K562 (cell line): Measurements from ENCODE around the gene LMX1B. TPM values are rescaled to one million over a fixed set of nuclear protein-coding genes. Genes with fewer than 3 reads are reported as not detected.

Experiments used
- ATAC-seq: fragments of 200-7000 bp; cut with Tn5 transposase; 3 replicates; pipeline ENCODE4 v1.9.1; 2020; ENCODE audit warnings: moderate library complexity
- BruUV-seq: library from RNA; stranded (reverse); fragments of 400-500 nt; replicated peaks from 2 replicates; lab custom pipeline; 2021; lab: Mats Ljungman, UMichigan
- CTCF ChIA-PET: fragments of 300-600 bp; formaldehyde crosslinking; extraction: SDS; loops from one replicate; lab custom pipeline; 2021; ENCODE audit warnings: low intra/inter-chr PET ratio; lab: Yijun Ruan, JAX
- POLR2A ChIA-PET: fragments of 300-600, 350-650 bp; sonication (Branson Sonifier 250); formaldehyde crosslinking; extraction: SDS; loops from one replicate; lab custom pipeline; 2021; ENCODE audit warnings: antibody characterized with exemption, inconsistent platforms; lab: Yijun Ruan, JAX
- DNase-seq, 4 experiments: peaks; one replicate each; pipeline versions ENCODE4 v3.0.0 to v3.0.0-alpha.2; 2011 to 2018; ENCODE audit warnings: low spot score in 3 of 4, mixed read lengths in 3 of 4; ENCODE audit errors: extremely low read depth in 1 of 4
- FAIRE-seq: peaks from 2 replicates; lab custom pipeline; 2011; peaks lifted over from hg19 to GRCh38; lab: Jason Lieb, UNC
- H2AFZ ChIP-seq: 2 replicates; pipeline ENCODE4 v1.6.0; 2011; ENCODE audit warnings: low read depth, low read length, control low read depth, inconsistent platforms
- H3K27ac ChIP-seq: fragments of 200-600 bp; 3 replicates; pipeline ENCODE4 v1.8.0; 2011; ENCODE audit warnings: low read depth, mild to moderate bottlenecking, control low read depth, inconsistent platforms, low read length, moderate library complexity, mixed read lengths; ENCODE audit errors: extremely low read depth
- H3K27me3 ChIP-seq, 2 experiments: fragments of 300-600 bp in 1 of 2; 2 replicates in 1 of 2; 3 replicates in 1 of 2; pipeline versions ENCODE4 v1.6.0 to v1.8.0; 2011; ENCODE audit warnings: inconsistent platforms in 2 of 2, low read length in 2 of 2, mild to moderate bottlenecking in 1 of 2, mixed read lengths in 1 of 2, moderate library complexity in 1 of 2; ENCODE audit not compliant: control insufficient read depth in 2 of 2, insufficient read depth in 2 of 2
- H3K36me3 ChIP-seq: fragments of 300-600 bp; 3 replicates; pipeline ENCODE4 v1.8.0; 2011; ENCODE audit warnings: mild to moderate bottlenecking, low read length, inconsistent platforms; ENCODE audit not compliant: control insufficient read depth, insufficient read depth
- H3K4me1 ChIP-seq, 2 experiments: fragments of 200-600 bp in 1 of 2; replicated peaks in 1 of 2; 2 replicates in 1 of 2; 3 replicates in 1 of 2; pipeline versions ENCODE4 v1.5.1 to v1.8.0; 2011; ENCODE audit warnings: inconsistent platforms in 2 of 2, low read length in 2 of 2, mild to moderate bottlenecking in 1 of 2, mixed read lengths in 1 of 2, moderate library complexity in 1 of 2; ENCODE audit not compliant: control insufficient read depth in 2 of 2, insufficient read depth in 2 of 2
- H3K4me2 ChIP-seq: 2 replicates; pipeline ENCODE4 v1.6.1; 2011; ENCODE audit warnings: low read length, control low read depth, inconsistent platforms, mixed read lengths; ENCODE audit not compliant: insufficient read depth
- H3K4me3 ChIP-seq: fragments of 200-600 bp; sonication (generic), shearing (Covaris generic); 2 replicates; pipeline ENCODE4 v1.5.1; 2016; ENCODE audit warnings: control low read depth, inconsistent platforms
- H3K79me2 ChIP-seq: fragments of 200-600 bp; 3 replicates; pipeline ENCODE4 v1.8.0; 2011; ENCODE audit warnings: low read length, inconsistent platforms; ENCODE audit not compliant: control insufficient read depth, insufficient read depth
- H3K9ac ChIP-seq, 2 experiments: 2 replicates each; pipeline versions ENCODE4 v1.6.0 to v1.6.1; 2011; ENCODE audit warnings: low read depth in 2 of 2, low read length in 2 of 2, control low read depth in 1 of 2, inconsistent platforms in 1 of 2, mild to moderate bottlenecking in 1 of 2, mixed read lengths in 1 of 2; ENCODE audit not compliant: insufficient read depth in 1 of 2
- H3K9me1 ChIP-seq: one replicate; pipeline ENCODE4 v1.6.0; 2011; ENCODE audit warnings: inconsistent platforms, mild to moderate bottlenecking, low read length, moderate library complexity; ENCODE audit not compliant: control insufficient read depth, insufficient read depth
- H3K9me3 ChIP-seq: replicated peaks from 2 replicates; pipeline ENCODE4 v1.5.1; 2011; ENCODE audit warnings: low read depth, low read length, inconsistent platforms; ENCODE audit not compliant: control insufficient read depth, insufficient read depth
- H4K20me1 ChIP-seq: replicated peaks from 2 replicates; pipeline ENCODE4 v1.6.1; 2011; ENCODE audit warnings: low read length, inconsistent platforms, mixed read lengths; ENCODE audit not compliant: control insufficient read depth, insufficient read depth
- MAZ ChIP-seq, 2 experiments: fragments of 450-650 bp in 1 of 2; sonication (generic) in 1 of 2; formaldehyde crosslinking; IDR thresholded peaks in 1 of 2; conservative IDR thresholded peaks in 1 of 2; 2 replicates each; pipeline versions ENCODE4 v1.4.0 to v1.5.0; 2020; ENCODE audit warnings: mild to moderate bottlenecking in 1 of 2, missing genetic modification reagents in 1 of 2
- MTF1 ChIP-seq: fragments of 250-450 bp; sonication (Bioruptor Pico); IDR thresholded peaks from 2 replicates; pipeline ENCODE4 v1.9.0; 2021; ENCODE audit warnings: moderate library complexity, mild to moderate bottlenecking, inconsistent platforms, borderline replicate concordance
- NFE2 ChIP-seq: IDR thresholded peaks from 2 replicates; pipeline ENCODE4 v1.6.1; 2014; ENCODE audit warnings: antibody characterized with exemption, low read depth
- RFX7 ChIP-seq: fragments of 250-450 bp; sonication (Bioruptor Pico); IDR thresholded peaks from 2 replicates; pipeline ENCODE4 v1.5.1; 2021; ENCODE audit warnings: mild to moderate bottlenecking
- SRSF9 ChIP-seq: fragments of 200-400 bp; formaldehyde crosslinking; IDR thresholded peaks from 2 replicates; pipeline ENCODE4 v1.6.1; 2017; ENCODE audit warnings: low read depth, low read length, borderline replicate concordance
- XRCC4 ChIP-seq: IDR thresholded peaks from one replicate; pipeline ENCODE4 v1.6.1; 2011; ENCODE audit not compliant: insufficient read depth, insufficient read length; ENCODE audit errors: extremely low read depth
- ZNF311 ChIP-seq: fragments of 250-450 bp; sonication (Bioruptor Pico); IDR thresholded peaks from 2 replicates; pipeline ENCODE4 v1.4.0; 2020; ENCODE audit warnings: mild to moderate bottlenecking, moderate library complexity
- ZNF589 ChIP-seq: fragments of 200-800 bp; sonication (Bioruptor generic); IDR thresholded peaks from 2 replicates; pipeline ENCODE4 v1.6.1; 2016; ENCODE audit warnings: low read depth, missing genetic modification characterization, missing compliant biosample characterization
- WGBS: fragments of 100-300 bp; shearing (Covaris generic); methylation state at CpG from one replicate; pipeline ENCODE4 v1.1.6; 2016; ENCODE audit warnings: low coverage, mixed read lengths; ENCODE audit not compliant: insufficient coverage; ENCODE audit errors: missing lambda C conversion rate; 5-methylcytosine and 5-hydroxymethylcytosine counted together
- in situ Hi-C: fragments of 300-500 bp; cut with MboI; formaldehyde crosslinking; loops from 4 replicates; pipeline ENCODE4 v1.15.0; 2018; ENCODE audit warnings: inconsistent platforms, mixed read lengths
- intact Hi-C: fragments of 100-400 bp; cut with micrococcal nuclease; formaldehyde crosslinking; loops from 2 replicates; pipeline ENCODE4 v1.14.2; 2022
- polyA plus RNA-seq, 8 experiments: library from polyadenylated mRNA; depleted of rRNA in 4 of 8; stranded (reverse) in 5 of 8; unstranded in 3 of 8; fragments of >200 nt; fragmentation: Nextera tagmentation in 2 of 8; fragmentation: Illumina TruSeq in 1 of 8; extraction: Ambion mirVana in 2 of 8; extraction: Trizol in 1 of 8; gene quantifications; 2 replicates each; pipeline versions ENCODE4 v1.2.1 to v1.2.3, GENCODE V29; 2011 to 2014; ENCODE audit warnings: inconsistent platforms in 1 of 8, missing spikeins in 1 of 8
- total RNA-seq, 7 experiments: library from RNA; depleted of rRNA in 6 of 7; stranded (reverse); fragments of >200 nt in 6 of 7; fragmentation: Illumina TruSeq in 2 of 7; extraction: Trizol in 2 of 7; gene quantifications; 2 replicates each; pipeline versions ENCODE4 v1.2.1 to v1.2.3, GENCODE V29; 2011 to 2021; ENCODE audit warnings: low replicate concordance in 1 of 7
- TF ChIP-seq, protein P1 (sequence below), 2 experiments: IDR thresholded peaks in 1 of 2; conservative IDR thresholded peaks in 1 of 2; 2 replicates each; pipeline ENCODE4 v1.6.1; 2016; ENCODE audit warnings: low read depth in 2 of 2, mild to moderate bottlenecking in 1 of 2, missing compliant biosample characterization in 1 of 2, missing genetic modification characterization in 1 of 2, moderate library complexity in 1 of 2
- TF ChIP-seq, protein P2 (sequence below): fragments of 200-800 bp; sonication (Bioruptor generic); IDR thresholded peaks from 2 replicates; pipeline ENCODE4 v1.6.1; 2016; ENCODE audit warnings: missing genetic modification characterization, missing compliant biosample characterization

LMX1B gene
- total and polyA plus RNA-seq, 9 of the 15 experiments (the other 6 are each of a cell fraction or from before 2014, with no cell fraction given), result not detected

DNA sequence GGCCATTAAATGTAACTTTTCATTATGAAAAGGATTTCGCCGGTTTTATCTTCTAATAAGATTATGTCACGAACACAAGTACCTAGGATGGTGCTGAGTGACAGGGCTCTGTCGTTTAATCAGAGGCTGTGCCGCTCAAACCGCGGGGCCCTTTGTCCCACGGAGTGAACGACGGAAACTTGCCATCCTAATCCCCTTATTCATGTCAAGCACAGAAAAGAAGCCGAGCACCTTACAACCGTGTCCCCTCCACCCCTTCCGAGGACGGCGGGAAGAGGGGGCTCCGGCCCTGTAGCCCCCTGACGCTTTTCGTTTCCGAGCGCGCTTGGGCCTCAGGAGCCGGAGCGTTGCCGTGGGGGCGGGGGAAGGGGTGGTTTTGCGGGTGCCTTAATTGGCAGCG, 11.2 kb downstream of the LMX1B start:
- no TSS peak for BruUV-seq
- no peaks in the 10 kb centered on the region for H3K9me1 ChIP-seq
- intact Hi-C loops, result no loop called here
- no peaks in the 10 kb centered on the region for H3K36me3 ChIP-seq
- H3K4me2 ChIP-seq, result no peak overlapping the region
- no peak for DNase-seq
- no peak overlapping the region for H3K4me3 ChIP-seq
- ATAC-seq, result no peak
- ChIA-PET POLR2A (interaction anchor here (0.6 kb wide), 1 partner anchor 31 kb away, joined by 4 read pairs; no protein-coding TSS in a partner anchor), CTCF (no interaction called here)
- no peaks in the 10 kb centered on the region for H3K9me3 ChIP-seq
- FAIRE-seq, result no peak
- no peak overlapping the region for H2AFZ ChIP-seq
- no peaks in the 10 kb centered on the region for H3K79me2 ChIP-seq
- in situ Hi-C loops, result no loop called here
- peaks cover 0 to 26% of the 10 kb centered on the region in 2 experiments; a peak in 2 of 5 replicates for H3K4me1 ChIP-seq
- H3K27ac ChIP-seq, result no peak overlapping the region
- H3K27me3 ChIP-seq, result peaks cover 61 to 93% of the 10 kb centered on the region in 2 experiments; a peak in 4 of 5 replicates
- peaks cover 15% of the 10 kb centered on the region; the same call in 1 of the 2 replicates for H4K20me1 ChIP-seq
- 2% methylated on average over 23 of the region's 27 CpGs for WGBS
- no peak overlapping the region for H3K9ac ChIP-seq
- no peak for TF ChIP-seq NFE2
- TF ChIP-seq, protein P1, sequence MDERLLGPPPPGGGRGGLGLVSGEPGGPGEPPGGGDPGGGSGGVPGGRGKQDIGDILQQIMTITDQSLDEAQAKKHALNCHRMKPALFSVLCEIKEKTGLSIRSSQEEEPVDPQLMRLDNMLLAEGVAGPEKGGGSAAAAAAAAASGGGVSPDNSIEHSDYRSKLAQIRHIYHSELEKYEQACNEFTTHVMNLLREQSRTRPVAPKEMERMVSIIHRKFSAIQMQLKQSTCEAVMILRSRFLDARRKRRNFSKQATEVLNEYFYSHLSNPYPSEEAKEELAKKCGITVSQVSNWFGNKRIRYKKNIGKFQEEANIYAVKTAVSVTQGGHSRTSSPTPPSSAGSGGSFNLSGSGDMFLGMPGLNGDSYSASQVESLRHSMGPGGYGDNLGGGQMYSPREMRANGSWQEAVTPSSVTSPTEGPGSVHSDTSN (CRISPR knock-in tag; IDR thresholded peaks at IDR 0.05; ENCODE audit: low read depth), result no peak
- TF ChIP-seq, protein P1 (tag; conservative IDR thresholded peaks at IDR 0.05; ENCODE audit: low read depth), result no peak
- no peak for TF ChIP-seq XRCC4
- TF ChIP-seq MAZ (CRISPR knock-in tag; conservative IDR thresholded peaks at IDR 0.05 in 1 of 2, IDR thresholded peaks at IDR 0.05 in 1 of 2), result no peak
- TF ChIP-seq ZNF589, result no peak
- no peak for TF ChIP-seq RFX7
- TF ChIP-seq MTF1 (CRISPR knock-in tag), result no peak
- TF ChIP-seq, protein P2, sequence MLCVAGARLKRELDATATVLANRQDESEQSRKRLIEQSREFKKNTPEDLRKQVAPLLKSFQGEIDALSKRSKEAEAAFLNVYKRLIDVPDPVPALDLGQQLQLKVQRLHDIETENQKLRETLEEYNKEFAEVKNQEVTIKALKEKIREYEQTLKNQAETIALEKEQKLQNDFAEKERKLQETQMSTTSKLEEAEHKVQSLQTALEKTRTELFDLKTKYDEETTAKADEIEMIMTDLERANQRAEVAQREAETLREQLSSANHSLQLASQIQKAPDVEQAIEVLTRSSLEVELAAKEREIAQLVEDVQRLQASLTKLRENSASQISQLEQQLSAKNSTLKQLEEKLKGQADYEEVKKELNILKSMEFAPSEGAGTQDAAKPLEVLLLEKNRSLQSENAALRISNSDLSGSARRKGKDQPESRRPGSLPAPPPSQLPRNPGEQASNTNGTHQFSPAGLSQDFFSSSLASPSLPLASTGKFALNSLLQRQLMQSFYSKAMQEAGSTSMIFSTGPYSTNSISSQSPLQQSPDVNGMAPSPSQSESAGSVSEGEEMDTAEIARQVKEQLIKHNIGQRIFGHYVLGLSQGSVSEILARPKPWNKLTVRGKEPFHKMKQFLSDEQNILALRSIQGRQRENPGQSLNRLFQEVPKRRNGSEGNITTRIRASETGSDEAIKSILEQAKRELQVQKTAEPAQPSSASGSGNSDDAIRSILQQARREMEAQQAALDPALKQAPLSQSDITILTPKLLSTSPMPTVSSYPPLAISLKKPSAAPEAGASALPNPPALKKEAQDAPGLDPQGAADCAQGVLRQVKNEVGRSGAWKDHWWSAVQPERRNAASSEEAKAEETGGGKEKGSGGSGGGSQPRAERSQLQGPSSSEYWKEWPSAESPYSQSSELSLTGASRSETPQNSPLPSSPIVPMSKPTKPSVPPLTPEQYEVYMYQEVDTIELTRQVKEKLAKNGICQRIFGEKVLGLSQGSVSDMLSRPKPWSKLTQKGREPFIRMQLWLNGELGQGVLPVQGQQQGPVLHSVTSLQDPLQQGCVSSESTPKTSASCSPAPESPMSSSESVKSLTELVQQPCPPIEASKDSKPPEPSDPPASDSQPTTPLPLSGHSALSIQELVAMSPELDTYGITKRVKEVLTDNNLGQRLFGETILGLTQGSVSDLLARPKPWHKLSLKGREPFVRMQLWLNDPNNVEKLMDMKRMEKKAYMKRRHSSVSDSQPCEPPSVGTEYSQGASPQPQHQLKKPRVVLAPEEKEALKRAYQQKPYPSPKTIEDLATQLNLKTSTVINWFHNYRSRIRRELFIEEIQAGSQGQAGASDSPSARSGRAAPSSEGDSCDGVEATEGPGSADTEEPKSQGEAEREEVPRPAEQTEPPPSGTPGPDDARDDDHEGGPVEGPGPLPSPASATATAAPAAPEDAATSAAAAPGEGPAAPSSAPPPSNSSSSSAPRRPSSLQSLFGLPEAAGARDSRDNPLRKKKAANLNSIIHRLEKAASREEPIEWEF (CRISPR knock-in tag), result no peak
- no peak for TF ChIP-seq SRSF9
- no peak for TF ChIP-seq ZNF311 (CRISPR knock-in tag)
